Adrenal gland (tissue), 5 donors: Measurements from ENCODE around the gene ADAMTSL1.

Experiments
- POLR2A ChIP-seq, 2 donors: fragments of 450-650 bp; IDR thresholded peaks; one replicate each; pipeline ENCODE4 v1.6.1; 2017; ENCODE audit warnings: antibody characterized with exemption in 2 of 2, mild to moderate bottlenecking in 2 of 2, moderate library complexity in 1 of 2
- TF ChIP-seq, protein P1 (sequence below), 6 experiments: fragments of 450-650 bp in 4 of 6; fragments of 200-600 bp in 2 of 6; sonication (generic) in 1 of 6; IDR thresholded peaks; 1 replicate in 5 of 6; 2 replicates in 1 of 6; pipeline versions ENCODE4 v1.5.1 to v1.8.0; 2016 to 2021; ENCODE audit warnings: antibody characterized with exemption in 6 of 6, mild to moderate bottlenecking in 2 of 6, moderate library complexity in 1 of 6
- donor health status: DM: no; HTN: no; CAD: no.

GRCh38 chr9:18810581-18810980, 336.6 kb downstream of the ADAMTSL1 start:
- TF ChIP-seq POLR2A (IDR thresholded peaks at IDR 0.05), result no peak
- TF ChIP-seq, protein P1, sequence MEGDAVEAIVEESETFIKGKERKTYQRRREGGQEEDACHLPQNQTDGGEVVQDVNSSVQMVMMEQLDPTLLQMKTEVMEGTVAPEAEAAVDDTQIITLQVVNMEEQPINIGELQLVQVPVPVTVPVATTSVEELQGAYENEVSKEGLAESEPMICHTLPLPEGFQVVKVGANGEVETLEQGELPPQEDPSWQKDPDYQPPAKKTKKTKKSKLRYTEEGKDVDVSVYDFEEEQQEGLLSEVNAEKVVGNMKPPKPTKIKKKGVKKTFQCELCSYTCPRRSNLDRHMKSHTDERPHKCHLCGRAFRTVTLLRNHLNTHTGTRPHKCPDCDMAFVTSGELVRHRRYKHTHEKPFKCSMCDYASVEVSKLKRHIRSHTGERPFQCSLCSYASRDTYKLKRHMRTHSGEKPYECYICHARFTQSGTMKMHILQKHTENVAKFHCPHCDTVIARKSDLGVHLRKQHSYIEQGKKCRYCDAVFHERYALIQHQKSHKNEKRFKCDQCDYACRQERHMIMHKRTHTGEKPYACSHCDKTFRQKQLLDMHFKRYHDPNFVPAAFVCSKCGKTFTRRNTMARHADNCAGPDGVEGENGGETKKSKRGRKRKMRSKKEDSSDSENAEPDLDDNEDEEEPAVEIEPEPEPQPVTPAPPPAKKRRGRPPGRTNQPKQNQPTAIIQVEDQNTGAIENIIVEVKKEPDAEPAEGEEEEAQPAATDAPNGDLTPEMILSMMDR (IDR thresholded peaks at IDR 0.05), result no peak
